HepG2 (cell line): ENCODE data around the gene TTC32. TPM values are rescaled to one million over a fixed set of nuclear protein-coding genes. Genes with fewer than 3 reads are reported as not detected.

Source experiments
- ATAC-seq: fragments of 200-7000 bp; cut with Tn5 transposase; 3 replicates; pipeline ENCODE4 v1.9.1; 2020; ENCODE audit warnings: mild to moderate bottlenecking, moderate library complexity
- BruUV-seq: library from RNA; stranded (reverse); fragments of 400-500 nt; replicated peaks from 2 replicates; lab custom pipeline; 2021; lab: Mats Ljungman, UMichigan
- CTCF ChIA-PET: fragments of 300-600 bp; formaldehyde crosslinking; extraction: SDS; loops from one replicate; lab custom pipeline; 2021; ENCODE audit warnings: low total read pairs, inconsistent platforms, low intra/inter-chr PET ratio; lab: Yijun Ruan, JAX
- POLR2A ChIA-PET: fragments of 350-600 bp; sonication (Branson Sonifier 250); formaldehyde crosslinking; loops from one replicate; lab custom pipeline; 2020; ENCODE audit warnings: antibody characterized with exemption, inconsistent platforms; lab: Yijun Ruan, JAX
- DNase-seq: peaks from one replicate; pipeline ENCODE4 v3.0.0-alpha.2; 2015; ENCODE audit warnings: low spot score
- FAIRE-seq: peaks from 3 replicates; lab custom pipeline; 2011; peaks lifted over from hg19 to GRCh38; lab: Jason Lieb, UNC
- H2AFZ ChIP-seq: one replicate; pipeline ENCODE4 v1.6.1; 2011; ENCODE audit warnings: low read length, inconsistent platforms
- H3K27ac ChIP-seq: fragments of 300-600 bp; 3 replicates; pipeline ENCODE4 v1.8.0; 2011; ENCODE audit warnings: mixed run types, mild to moderate bottlenecking, mixed read lengths, low read length, inconsistent platforms; ENCODE audit not compliant: insufficient read depth; ENCODE audit errors: extremely low read length
- H3K27me3 ChIP-seq, 2 experiments: fragments of 200-600 bp in 1 of 2; 2 replicates in 1 of 2; 3 replicates in 1 of 2; pipeline versions ENCODE4 v1.6.0 to v1.8.0; 2011; ENCODE audit warnings: low read length in 2 of 2, mild to moderate bottlenecking in 2 of 2, moderate library complexity in 2 of 2, inconsistent platforms in 1 of 2; ENCODE audit not compliant: insufficient read depth in 2 of 2, control insufficient read depth in 1 of 2
- H3K36me3 ChIP-seq, 2 experiments: fragments of 200-600 bp in 1 of 2; replicated peaks in 1 of 2; 2 replicates in 1 of 2; 3 replicates in 1 of 2; pipeline versions ENCODE4 v1.5.1 to v1.8.0; 2011; ENCODE audit warnings: low read length in 2 of 2, inconsistent platforms in 1 of 2; ENCODE audit not compliant: insufficient read depth in 2 of 2, control insufficient read depth in 1 of 2
- H3K4me1 ChIP-seq: 2 replicates; pipeline ENCODE4 v1.5.1; 2012; ENCODE audit warnings: low read length, inconsistent platforms; ENCODE audit not compliant: insufficient read depth
- H3K4me2 ChIP-seq: 2 replicates; pipeline ENCODE4 v1.6.0; 2011; ENCODE audit warnings: low read depth, low read length, inconsistent platforms
- H3K4me3 ChIP-seq, 3 experiments: fragments of 200-600 bp in 1 of 3; sonication (generic), shearing (Covaris generic) in 1 of 3; replicated peaks in 1 of 3; 2 replicates each; pipeline ENCODE4 v1.5.1; 2011 to 2016; ENCODE audit warnings: low read length in 3 of 3, inconsistent platforms in 2 of 3, low read depth in 2 of 3, mild to moderate bottlenecking in 2 of 3, control low read depth in 1 of 3, mixed read lengths in 1 of 3; ENCODE audit not compliant: insufficient read depth in 1 of 3
- H3K79me2 ChIP-seq: one replicate; pipeline ENCODE4 v1.6.1; 2011; ENCODE audit warnings: low read length, inconsistent platforms; ENCODE audit not compliant: insufficient read depth
- H3K9ac ChIP-seq: 2 replicates; pipeline ENCODE4 v1.6.0; 2011; ENCODE audit warnings: mild to moderate bottlenecking, low read depth, low read length, inconsistent platforms; ENCODE audit not compliant: insufficient read depth
- H3K9me3 ChIP-seq: 2 replicates; pipeline ENCODE4 v1.5.1; 2012; ENCODE audit warnings: mild to moderate bottlenecking, low read length
- H4K20me1 ChIP-seq: 2 replicates; pipeline ENCODE4 v1.6.0; 2011; ENCODE audit warnings: inconsistent platforms, mild to moderate bottlenecking, low read length, moderate library complexity; ENCODE audit not compliant: insufficient read depth
- CREB1 ChIP-seq, 2 experiments: fragments of 450-650 bp in 1 of 2; IDR thresholded peaks; 2 replicates each; pipeline ENCODE4 v1.6.1; 2016 to 2017; ENCODE audit warnings: control low read depth in 1 of 2, mild to moderate bottlenecking in 1 of 2, missing compliant biosample characterization in 1 of 2, missing genetic modification characterization in 1 of 2
- CTCF ChIP-seq: sonication (generic); formaldehyde crosslinking; IDR thresholded peaks from 2 replicates; pipeline ENCODE4 v1.5.0; 2020; ENCODE audit warnings: mild to moderate bottlenecking, missing genetic modification reagents, moderate library complexity
- ELK4 ChIP-seq: sonication (generic); formaldehyde crosslinking; IDR thresholded peaks from 2 replicates; pipeline ENCODE4 v1.9.0; 2021; ENCODE audit warnings: missing genetic modification reagents, borderline replicate concordance
- FOXA1 ChIP-seq, 2 experiments: fragments of 450-650 bp in 1 of 2; sonication (generic) in 1 of 2; formaldehyde crosslinking in 1 of 2; IDR thresholded peaks; 2 replicates each; pipeline versions ENCODE4 v1.4.0 to v1.6.1; 2016 to 2020; ENCODE audit warnings: missing genetic modification reagents in 1 of 2
- HNF4A ChIP-seq: sonication (generic); formaldehyde crosslinking; IDR thresholded peaks from 2 replicates; pipeline ENCODE4 v1.4.0; 2020; ENCODE audit warnings: missing genetic modification reagents
- HNRNPUL1 ChIP-seq: fragments of 200-400 bp; formaldehyde crosslinking; IDR thresholded peaks from 2 replicates; pipeline ENCODE4 v1.6.1; 2017; ENCODE audit warnings: low read depth, mild to moderate bottlenecking, low read length, moderate library complexity
- IRF9 ChIP-seq: sonication (generic); formaldehyde crosslinking; IDR thresholded peaks from 2 replicates; pipeline ENCODE4 v1.8.0; 2022; ENCODE audit warnings: missing genetic modification reagents, mild to moderate bottlenecking, borderline replicate concordance
- KDM6A ChIP-seq: IDR thresholded peaks from 2 replicates; pipeline ENCODE4 v1.6.1; 2016; ENCODE audit warnings: low read depth
- MZF1 ChIP-seq: sonication (generic); formaldehyde crosslinking; IDR thresholded peaks from 2 replicates; pipeline ENCODE4 v1.8.1; 2023; ENCODE audit warnings: mild to moderate bottlenecking, missing genetic modification reagents, borderline replicate concordance
- TBX3 ChIP-seq: fragments of 450-650 bp; IDR thresholded peaks from 2 replicates; pipeline ENCODE4 v1.6.1; 2017; ENCODE audit warnings: antibody characterized with exemption, mild to moderate bottlenecking, inconsistent platforms, borderline replicate concordance
- ZFP37 ChIP-seq: sonication (generic); formaldehyde crosslinking; IDR thresholded peaks from 2 replicates; pipeline ENCODE4 v1.4.0; 2020; ENCODE audit warnings: missing genetic modification reagents, borderline replicate concordance
- ZNF414 ChIP-seq: sonication (generic); formaldehyde crosslinking; IDR thresholded peaks from 2 replicates; pipeline ENCODE4 v1.5.0; 2020; ENCODE audit warnings: missing genetic modification reagents
- ZNF512B ChIP-seq: sonication (generic); formaldehyde crosslinking; IDR thresholded peaks from 2 replicates; pipeline ENCODE4 v1.5.1; 2020; ENCODE audit warnings: missing genetic modification reagents, mild to moderate bottlenecking, borderline replicate concordance
- WGBS: methylation state at CpG from one replicate; pipeline ENCODE4 v1.1.6; 2017; ENCODE audit warnings: low lambda C conversion rate; 5-methylcytosine and 5-hydroxymethylcytosine counted together
- in situ Hi-C: cut with HindIII; loops from 2 replicates; pipeline ENCODE4 v1.10.0; 2017; ENCODE audit warnings: low pct_unique_long_range_greater_than_20kb; ENCODE audit not compliant: extremely low pct_ligation_motif_present
- intact Hi-C: fragments of 100-400 bp; cut with micrococcal nuclease; formaldehyde crosslinking; loops from one replicate; pipeline ENCODE4 v1.10.0; 2022; ENCODE audit not compliant: unreplicated experiment
- polyA plus RNA-seq, 8 experiments: library from polyadenylated mRNA; depleted of rRNA in 3 of 8; stranded (reverse) in 7 of 8; unstranded in 1 of 8; fragments of >200 nt; fragmentation: Illumina TruSeq in 4 of 8; extraction: Trizol in 4 of 8; gene quantifications; 2 replicates each; pipeline versions ENCODE4 v1.2.1 to v1.2.3, GENCODE V29; 2011 to 2016; ENCODE audit warnings: low read depth in 4 of 8, missing spikeins in 1 of 8, mixed read lengths in 1 of 8; ENCODE audit not compliant: insufficient read depth in 1 of 8
- total RNA-seq, 5 experiments: library from RNA; depleted of rRNA; stranded (reverse); fragments of >200 nt; fragmentation: Illumina TruSeq; extraction: Trizol; gene quantifications; 2 replicates each; pipeline ENCODE4 v1.2.3, GENCODE V29; 2016; ENCODE audit warnings: low read depth in 1 of 5

TTC32 gene
- total and polyA plus RNA-seq, 2 of the 13 experiments (the other 11 are each of a cell fraction or from before 2014, with no cell fraction given), result 21.6 to 38.3 TPM

GRCh38 chr2:19943189-19943588, 41.4 kb upstream of the TTC32 start:
- no peak overlapping the region for H3K4me2 ChIP-seq
- ChIA-PET CTCF (no interaction called here), POLR2A (no interaction called here)
- DNase-seq, result no peak
- no peak overlapping the region for H3K4me3 ChIP-seq
- FAIRE-seq, result no peak
- no peak for TF ChIP-seq CTCF
- no peak for TF ChIP-seq ZFP37 (CRISPR knock-in tag)
- no peak for TF ChIP-seq FOXA1 (IDR thresholded peaks at IDR 0.05)
- TF ChIP-seq FOXA1 (CRISPR knock-in tag; IDR thresholded peaks at IDR 0.05), result no peak
- TF ChIP-seq ZNF414 (CRISPR knock-in tag), result no peak
- TF ChIP-seq IRF9 (CRISPR knock-in tag), result no peak
- TF ChIP-seq ZNF512B (CRISPR knock-in tag), result no peak
- TF ChIP-seq MZF1 (CRISPR knock-in tag), result no peak
- TF ChIP-seq ELK4, result no peak
- no peak for TF ChIP-seq TBX3
- no peak for TF ChIP-seq CREB1 (IDR thresholded peaks at IDR 0.05)
- TF ChIP-seq CREB1 (CRISPR knock-in tag; IDR thresholded peaks at IDR 0.05), result no peak
- no peak for TF ChIP-seq KDM6A
- no peak for TF ChIP-seq HNRNPUL1
- TF ChIP-seq HNF4A, result no peak
- no peak overlapping the region for H2AFZ ChIP-seq
- H3K4me1 ChIP-seq, result no peaks in the 10 kb centered on the region
- no peaks in the 10 kb centered on the region for H4K20me1 ChIP-seq
- H3K36me3 ChIP-seq, result peaks cover 5 to 32% of the 10 kb centered on the region in 2 experiments
- 28% methylated on average over 1 of the region's 1 CpG for WGBS
- no TSS peak for BruUV-seq
- no peaks in the 10 kb centered on the region for H3K79me2 ChIP-seq
- no peak overlapping the region for H3K27ac ChIP-seq
- no peaks in the 10 kb centered on the region for H3K9me3 ChIP-seq
- in situ Hi-C loops, result no loop called here
- H3K27me3 ChIP-seq, result no peaks in the 10 kb centered on the region
- no peak for ATAC-seq
- H3K9ac ChIP-seq, result no peak overlapping the region
- intact Hi-C loops, result no loop called here
